GM18507 (cell line): ENCODE results near the gene GRB7.
"Not testable (repeated sequence)": the region's sequence is repeated elsewhere in the genome, so short reads cannot be mapped to it uniquely, and the experiment has no call there.

ENCODE experiments used
- DNase-seq: peaks from one replicate; pipeline ENCODE4 v3.0.0; 2011; ENCODE audit warnings: low read depth; ENCODE audit not compliant: insufficient read length; ENCODE audit errors: extremely low spot score
- FAIRE-seq: peaks from 2 replicates; lab custom pipeline; 2011; peaks lifted over from hg19 to GRCh38; lab: Jason Lieb, UNC

GRB7 gene

GRCh38 chr17:39737760-39738567 is at the start of gene GRB7:
Gene GRB7, plus strand, starts transcription at chr17:39737938. Its CDS starts 4,364 bp downstream, at chr17:39742302.
- FAIRE-seq (no peak), DNase-seq (no peak)

GRCh38 chr17:39688475-39688835 is 49.3 kb upstream of the GRB7 start:
- FAIRE-seq (no peak), DNase-seq (no peak)

DNA sequence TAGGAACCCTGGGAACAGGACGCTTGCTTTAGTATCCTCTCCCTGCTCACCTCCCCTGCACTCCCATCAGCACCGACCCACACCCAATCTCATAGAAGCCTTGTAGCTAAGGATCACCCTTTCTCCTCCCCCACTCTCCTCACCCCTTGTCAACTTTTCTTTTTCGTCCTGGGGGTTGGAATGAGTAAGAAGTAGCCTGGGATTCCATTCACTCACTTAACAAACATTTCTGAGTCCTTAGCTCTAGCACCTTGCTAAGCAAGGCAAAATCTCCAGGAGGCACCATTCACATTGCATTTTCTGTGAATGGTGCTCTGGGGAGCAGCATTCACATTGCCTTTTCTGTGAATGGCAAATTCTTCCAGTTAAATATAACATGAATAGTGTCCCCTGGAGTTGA is 48.8 kb upstream of the GRB7 start:
- FAIRE-seq (no peak), DNase-seq (no peak)

DNA sequence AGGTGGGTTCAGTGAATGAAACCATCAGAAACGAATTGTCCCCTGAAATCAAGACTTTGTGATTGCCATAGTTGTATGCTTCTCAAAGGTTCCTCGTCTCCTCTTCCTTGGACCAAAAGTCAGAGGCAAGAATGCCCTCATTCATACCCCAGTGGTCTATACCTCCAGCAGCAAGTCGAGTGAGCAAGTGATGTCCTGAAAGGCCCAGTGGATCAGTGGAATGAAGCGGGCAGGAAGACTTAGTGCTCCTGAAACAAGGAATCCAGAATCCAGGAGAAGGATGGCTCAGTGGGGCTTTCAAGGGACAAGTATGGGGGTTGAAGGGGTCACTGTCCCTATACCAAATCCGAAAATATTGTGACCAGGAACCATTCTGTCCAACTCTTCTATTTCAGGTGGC is 43.1 kb upstream of the GRB7 start:
- FAIRE-seq (no peak), DNase-seq (no peak)

GRCh38 chr17:39695089-39695474 is 42.7 kb upstream of the GRB7 start:
- DNase-seq (no peak), FAIRE-seq (no peak)

DNA sequence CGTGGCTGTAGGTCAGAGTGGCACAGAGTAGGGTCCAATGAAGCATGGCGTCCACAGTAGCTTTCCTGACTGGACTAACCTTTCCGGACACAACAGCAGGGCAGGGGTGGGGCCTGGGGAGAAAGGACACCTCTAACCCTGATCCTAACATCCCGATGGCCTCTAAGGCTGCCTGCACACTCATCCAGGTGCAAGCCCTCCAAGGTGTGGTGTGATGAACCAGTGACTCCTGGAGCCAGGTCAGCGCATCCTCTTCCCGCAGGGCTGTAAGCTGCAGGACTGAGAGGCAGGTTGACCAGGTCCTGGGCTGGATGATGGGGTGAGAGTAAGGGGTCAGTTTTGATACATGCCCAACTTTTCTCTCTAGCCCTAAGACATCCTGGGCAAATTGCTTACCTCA is 41.0 kb upstream of the GRB7 start:
- DNase-seq: no peak
- FAIRE-seq: no peak

DNA sequence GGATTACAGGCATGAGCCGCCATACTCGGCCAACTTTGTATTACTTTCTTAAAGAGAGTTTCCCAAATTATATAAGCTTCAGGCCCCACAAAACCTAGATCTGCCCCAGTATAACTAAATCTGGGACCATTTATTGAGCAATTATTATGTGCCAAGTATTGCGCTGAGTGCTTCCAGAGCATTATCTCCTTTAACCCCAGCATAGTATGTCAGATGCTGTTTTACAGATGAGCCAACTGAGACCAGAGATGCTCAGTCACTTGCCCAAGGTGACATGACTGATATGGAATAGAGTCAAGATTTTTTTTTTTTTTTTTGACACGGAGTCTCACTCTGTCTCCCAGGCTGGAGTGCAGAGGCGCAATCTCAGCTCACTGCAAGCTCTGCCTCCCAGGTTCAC is 39.8 kb upstream of the GRB7 start:
- FAIRE-seq (no peak), DNase-seq (no peak)

DNA sequence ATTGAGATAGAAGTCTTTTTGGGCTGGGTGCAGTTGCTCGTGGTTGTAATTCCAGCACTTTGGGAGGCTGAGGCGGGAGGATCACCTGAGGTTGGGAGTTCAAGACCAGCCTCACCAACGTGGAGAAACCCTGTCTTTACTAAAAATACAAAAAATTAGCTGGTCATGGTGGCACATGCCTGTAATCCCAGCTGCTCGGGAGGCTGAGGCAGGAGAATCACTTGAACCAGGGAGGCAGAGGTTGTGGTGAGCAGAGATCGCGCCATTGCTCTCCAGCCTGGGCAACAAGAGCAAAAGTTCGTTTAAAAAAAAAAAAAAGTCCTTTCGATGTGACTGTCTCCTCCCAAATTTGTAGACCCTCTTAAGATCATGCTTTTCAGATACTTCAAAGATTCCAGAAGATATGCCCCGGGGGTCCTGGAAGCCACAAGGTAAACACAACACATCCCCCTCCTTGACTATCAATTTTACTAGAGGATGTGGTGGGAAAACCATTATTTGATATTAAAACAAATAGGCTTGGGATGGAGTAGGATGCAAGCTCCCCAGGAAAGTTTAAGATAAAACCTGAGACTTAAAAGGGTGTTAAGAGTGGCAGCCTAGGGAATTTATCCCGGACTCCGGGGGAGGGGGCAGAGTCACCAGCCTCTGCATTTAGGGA is 38.5 kb upstream of the GRB7 start:
- not testable (repeated sequence) for FAIRE-seq, DNase-seq

- DNase-seq: no peak
- no peak for FAIRE-seq
Observed at GRCh38 chr17:39699818-39700147, 38.0 kb upstream of the GRB7 start, which contains the start of gene ERBB2. Gene ERBB2, plus strand, starts transcription at chr17:39700064. Its CDS starts 175 bp downstream, at chr17:39700239.

DNA sequence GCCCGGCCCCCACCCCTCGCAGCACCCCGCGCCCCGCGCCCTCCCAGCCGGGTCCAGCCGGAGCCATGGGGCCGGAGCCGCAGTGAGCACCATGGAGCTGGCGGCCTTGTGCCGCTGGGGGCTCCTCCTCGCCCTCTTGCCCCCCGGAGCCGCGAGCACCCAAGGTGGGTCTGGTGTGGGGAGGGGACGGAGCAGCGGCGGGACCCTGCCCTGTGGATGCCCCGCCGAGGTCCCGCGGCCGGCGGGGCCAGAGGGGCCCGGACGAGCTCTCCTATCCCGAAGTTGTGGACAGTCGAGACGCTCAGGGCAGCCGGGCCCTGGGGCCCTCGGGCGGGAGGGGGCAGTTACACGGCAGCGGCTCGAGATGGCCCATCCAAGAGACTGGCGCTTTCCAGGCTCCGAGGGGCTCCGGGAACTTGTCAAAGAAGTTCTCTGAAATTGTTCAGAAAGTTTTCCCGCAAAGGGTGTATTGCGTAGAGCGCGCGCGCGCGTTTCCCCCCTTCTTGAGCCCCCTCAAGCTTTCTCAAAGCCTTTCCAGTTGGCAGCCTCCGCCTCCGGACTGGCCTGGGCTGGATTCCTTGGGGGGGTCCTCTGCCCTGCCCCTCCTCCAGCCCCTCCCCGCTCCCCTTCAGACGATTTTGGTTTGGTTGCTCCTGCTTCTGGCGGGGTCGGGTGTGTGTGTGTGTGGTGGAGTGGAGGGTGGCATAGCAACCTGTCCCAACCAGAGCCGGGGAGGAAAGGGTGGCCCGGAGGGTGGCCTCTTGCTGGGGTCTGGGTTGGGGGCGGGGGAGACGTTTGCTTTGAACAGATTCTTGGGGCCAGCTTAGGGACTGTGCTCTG is 37.4 kb upstream of the GRB7 start:
- DNase-seq (no peak), FAIRE-seq (no peak)

DNA sequence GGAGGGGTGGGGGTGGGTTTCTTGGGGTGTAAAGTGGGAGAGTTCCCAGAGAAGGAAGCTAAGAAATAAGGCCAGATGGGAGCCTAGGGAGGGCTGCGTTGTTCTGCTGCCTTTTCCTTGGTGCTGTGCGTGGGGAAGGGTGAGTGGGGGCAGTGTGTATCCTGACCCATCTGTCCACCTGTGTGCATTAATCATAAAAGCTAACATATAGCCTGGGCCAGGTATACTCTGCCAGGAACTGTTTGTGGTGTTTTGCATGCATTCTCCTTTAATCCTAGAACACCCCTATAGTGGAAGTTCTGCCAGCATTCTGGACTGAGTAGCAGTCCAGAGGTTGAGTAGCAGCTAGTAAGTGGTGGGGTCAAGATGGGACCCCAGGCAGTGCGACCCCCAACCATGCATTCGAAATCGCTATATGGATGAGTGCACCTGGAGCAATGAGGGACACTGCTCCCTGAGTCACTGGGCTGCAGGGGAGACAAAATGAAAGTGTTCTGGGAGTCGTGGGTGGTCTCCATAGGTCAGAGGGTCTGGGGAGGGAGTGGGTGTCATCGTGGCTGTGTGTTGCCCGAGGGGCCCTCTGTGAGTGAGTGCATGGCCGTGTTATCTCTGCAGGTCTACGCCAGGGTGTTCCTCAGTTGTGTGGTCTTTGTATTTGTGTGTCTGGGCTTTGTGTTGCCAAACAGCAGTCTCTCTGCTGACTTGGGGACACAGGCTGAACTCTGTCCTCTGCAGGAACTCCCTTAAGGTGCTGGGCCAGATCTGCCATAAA is 36.5 kb upstream of the GRB7 start:
- FAIRE-seq: no peak
- DNase-seq: no peak

DNA sequence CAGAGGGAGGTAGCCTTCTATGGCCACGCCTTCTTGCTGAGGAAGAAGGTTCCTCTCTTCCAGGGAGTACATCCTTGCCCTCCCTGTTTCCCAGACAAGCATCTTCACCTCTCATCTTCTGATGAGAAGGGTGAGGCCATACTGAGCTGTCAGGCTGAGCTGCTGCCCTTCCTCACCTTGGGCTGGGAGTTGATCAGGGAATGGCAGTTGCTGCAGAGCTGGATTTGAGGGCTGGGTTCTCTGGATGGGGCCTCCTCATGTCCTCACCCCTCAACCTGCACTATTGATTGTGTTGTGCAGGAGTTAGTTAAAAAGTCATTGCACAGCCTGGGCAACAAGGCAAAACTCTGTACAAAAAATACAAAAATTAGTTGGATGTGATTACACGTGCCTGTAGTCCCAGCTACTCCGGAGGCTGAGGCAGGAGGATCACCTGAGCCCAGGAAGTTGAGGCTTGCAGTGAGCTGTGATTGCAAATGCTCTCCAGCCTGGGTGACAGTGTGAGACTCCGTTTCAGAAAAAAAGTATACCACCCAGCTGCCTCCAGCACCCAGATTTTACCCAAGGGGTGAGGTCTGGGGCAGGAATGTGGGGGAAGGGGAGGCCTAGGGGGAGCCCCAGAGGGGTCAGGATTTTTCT is 35.8 kb upstream of the GRB7 start:
- no peak for FAIRE-seq
- no peak for DNase-seq

- peak; percentile 70 for FAIRE-seq
Observed at GRCh38 chr17:39702901-39703893, 34.5 kb upstream of the GRB7 start.

GRCh38 chr17:39703913-39704312 is 33.8 kb upstream of the GRB7 start:
- DNase-seq: no peak
- no peak for FAIRE-seq

More at GRCh38 chr17:39702901-39703893, 34.5 kb upstream of the GRB7 start:
- DNase-seq: no peak

DNA sequence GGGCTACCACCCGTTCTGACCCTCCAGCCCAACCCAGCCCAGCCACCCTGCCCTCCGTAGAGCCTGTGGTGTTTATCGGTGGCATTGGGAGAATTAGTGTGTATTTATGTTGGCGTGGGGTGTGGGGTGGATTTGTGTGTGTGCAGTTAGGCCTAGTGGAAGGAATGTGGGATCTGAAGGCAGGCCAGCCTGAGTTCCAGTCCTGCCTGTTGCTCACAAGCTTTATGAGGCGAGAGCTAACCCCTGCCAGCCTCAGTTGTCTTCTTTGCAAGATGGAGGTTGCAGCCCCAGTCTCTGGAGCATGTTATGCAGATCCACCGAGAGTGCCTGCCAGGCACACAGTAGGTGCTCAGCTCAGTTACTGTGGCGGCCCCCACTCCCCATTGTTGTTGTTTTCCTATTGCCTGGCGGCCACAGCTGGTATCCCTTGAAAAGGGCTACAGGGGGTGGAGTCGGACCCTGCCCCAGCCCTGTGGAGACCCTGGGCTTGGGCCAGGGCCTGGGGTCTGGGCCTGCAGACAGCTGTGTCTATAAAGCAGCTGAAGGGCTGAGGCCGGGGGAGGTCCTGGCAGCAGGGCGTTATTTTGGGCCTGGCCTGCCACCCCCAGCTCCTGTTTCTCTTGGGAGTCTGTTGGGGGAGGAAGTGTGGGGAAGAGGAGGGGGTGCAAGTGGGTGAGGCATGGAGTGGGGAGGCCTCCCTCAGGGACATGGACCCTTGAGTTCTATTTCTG is 32.8 kb upstream of the GRB7 start:
- no peak for FAIRE-seq
- DNase-seq: no peak

DNA sequence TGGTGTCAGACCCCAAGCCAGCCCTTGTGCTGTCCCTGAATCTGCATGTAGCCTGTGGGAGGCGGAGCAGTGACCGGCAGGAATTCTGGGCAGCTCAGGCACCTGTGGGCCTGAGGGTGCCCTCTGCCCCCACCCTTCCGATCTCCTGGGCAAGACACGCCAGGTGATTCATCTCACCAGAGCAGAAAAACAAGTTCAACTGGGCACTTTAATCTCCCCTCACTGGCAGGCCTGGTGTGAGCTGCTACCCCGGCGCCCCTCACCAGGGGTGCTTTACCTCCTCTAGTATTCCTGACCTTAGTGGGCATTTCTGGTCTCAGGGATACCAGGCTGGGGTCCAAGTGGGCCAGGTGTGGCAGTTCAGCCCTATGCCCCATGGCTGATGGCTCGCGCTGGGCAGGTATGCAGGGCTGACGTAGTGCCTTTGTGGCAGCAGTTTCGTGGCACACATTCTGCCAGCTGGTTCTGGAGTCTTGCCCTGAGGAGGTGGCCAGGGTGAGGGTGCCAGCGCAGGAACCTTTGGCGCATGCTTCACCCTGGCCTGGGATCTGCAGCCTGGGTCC is 31.9 kb upstream of the GRB7 start:
- DNase-seq (no peak), FAIRE-seq (no peak)

DNA sequence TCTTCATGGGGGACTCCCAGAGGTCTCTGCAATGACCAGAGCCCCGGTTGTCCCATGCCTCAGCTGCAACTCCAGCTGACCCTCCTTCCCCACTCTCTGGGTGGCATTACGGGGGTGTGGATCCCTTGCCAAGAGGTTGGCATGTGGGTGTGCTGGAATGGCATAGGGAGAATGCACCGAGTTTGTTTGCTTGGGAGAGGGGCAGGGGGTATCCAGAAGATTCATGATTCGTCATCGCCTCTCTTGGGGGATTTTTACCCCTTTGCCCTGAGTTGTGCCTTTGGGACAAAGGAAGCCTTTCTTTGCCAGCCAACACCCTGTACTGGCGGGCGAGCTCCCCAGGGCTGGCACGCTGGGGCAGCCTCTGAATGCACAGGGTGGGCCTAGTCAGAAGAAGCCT is 31.4 kb upstream of the GRB7 start:
- FAIRE-seq (no peak), DNase-seq (no peak)
